A549 (cell line): ENCODE measurements around the gene EVI5L. TPM values are rescaled to one million over a fixed set of nuclear protein-coding genes. Genes with fewer than 3 reads are reported as not detected.

Experiments
- ATAC-seq, 2 experiments: fragments of 200-7000 bp in 1 of 2; fragments of >200 bp in 1 of 2; cut with Nextera tagmentation in 1 of 2; cut with Tn5 transposase in 1 of 2; 3 replicates each; pipeline versions ENCODE4 v1.8.0 to v1.9.1; 2018 to 2020; ENCODE audit warnings: mild to moderate bottlenecking in 1 of 2, moderate library complexity in 1 of 2
- CTCF ChIA-PET: fragments of 300-600 bp; sonication (Branson Sonifier 250); formaldehyde crosslinking; extraction: SDS; loops from one replicate; lab custom pipeline; 2021; ENCODE audit warnings: antibody characterized with exemption, inconsistent platforms; lab: Yijun Ruan, JAX
- POLR2A ChIA-PET: fragments of 350-600 bp; formaldehyde crosslinking; extraction: SDS; loops from one replicate; lab custom pipeline; 2021; ENCODE audit warnings: antibody characterized with exemption, inconsistent platforms; lab: Yijun Ruan, JAX
- DNase-seq, 2 experiments: peaks; one replicate each; pipeline versions ENCODE4 v3.0.0 to v3.0.0-alpha.2; 2011 to 2016; ENCODE audit warnings: low read depth in 1 of 2, low spot score in 1 of 2
- FAIRE-seq: peaks from 2 replicates; lab custom pipeline; 2011; peaks lifted over from hg19 to GRCh38; lab: Jason Lieb, UNC
- H3K27ac ChIP-seq, 2 experiments: fragments of >200 bp; sonication (Bioruptor Twin); formaldehyde crosslinking; 3 replicates each; pipeline ENCODE4 v1.5.1; 2016 to 2017
- H3K4me1 ChIP-seq: fragments of >200 bp; sonication (Bioruptor Twin); formaldehyde crosslinking; 3 replicates; pipeline ENCODE4 v1.6.1; 2016
- H3K4me2 ChIP-seq: fragments of >200 bp; sonication (Bioruptor Twin); formaldehyde crosslinking; 3 replicates; pipeline ENCODE4 v1.6.1; 2016
- H3K4me3 ChIP-seq: fragments of >200 bp; sonication (Bioruptor Twin); formaldehyde crosslinking; 3 replicates; pipeline ENCODE4 v1.5.1; 2016
- H3K9me3 ChIP-seq: fragments of >200 bp; sonication (Bioruptor Twin); formaldehyde crosslinking; 3 replicates; pipeline ENCODE4 v1.6.1; 2016
- CBX2 ChIP-seq: fragments of 200-600 bp; sonication (generic); IDR thresholded peaks from 2 replicates; pipeline ENCODE4 v1.6.1; 2016; ENCODE audit warnings: low read depth, mild to moderate bottlenecking, borderline replicate concordance
- CBX8 ChIP-seq: fragments of 200-600 bp; sonication (generic); IDR thresholded peaks from 2 replicates; pipeline ENCODE4 v1.6.1; 2016
- CHD4 ChIP-seq: fragments of 200-600 bp; sonication (generic); IDR thresholded peaks from 2 replicates; pipeline ENCODE4 v1.6.1; 2016; ENCODE audit warnings: antibody characterized with exemption, mild to moderate bottlenecking, borderline replicate concordance
- CTCF ChIP-seq: fragments of >200 bp; sonication (Bioruptor Twin); formaldehyde crosslinking; IDR thresholded peaks from 3 replicates; pipeline ENCODE4 v1.5.1; 2016
- E2F6 ChIP-seq: IDR thresholded peaks from 2 replicates; pipeline ENCODE4 v1.6.1; 2012; ENCODE audit warnings: low read depth, borderline replicate concordance
- EHF ChIP-seq: fragments of 250-450 bp; sonication (Bioruptor Pico); IDR thresholded peaks from 2 replicates; pipeline ENCODE4 v1.5.0; 2020; ENCODE audit warnings: mild to moderate bottlenecking
- ELK1 ChIP-seq: fragments of 150-350 bp; IDR thresholded peaks from 2 replicates; pipeline ENCODE4 v1.6.1; 2014; ENCODE audit warnings: low read depth, mild to moderate bottlenecking, low read length
- EP300 ChIP-seq, 2 experiments: fragments of >200 bp; sonication (Bioruptor Twin); formaldehyde crosslinking; IDR thresholded peaks; 2 replicates in 1 of 2; 3 replicates in 1 of 2; pipeline ENCODE4 v1.6.1; 2016 to 2017
- FOSL2 ChIP-seq, 2 experiments: fragments of 450-650 bp in 1 of 2; fragments of >200 bp in 1 of 2; sonication (Bioruptor Twin) in 1 of 2; formaldehyde crosslinking; IDR thresholded peaks; 2 replicates each; pipeline versions ENCODE4 v1.5.0 to v1.6.1; 2016 to 2020; ENCODE audit warnings: mild to moderate bottlenecking in 1 of 2, moderate library complexity in 1 of 2
- HEYL ChIP-seq: fragments of 250-450 bp; sonication (Bioruptor Pico); IDR thresholded peaks from 2 replicates; pipeline ENCODE4 v1.8.0; 2021; ENCODE audit warnings: mild to moderate bottlenecking, moderate library complexity
- JUN ChIP-seq, 2 experiments: fragments of >200 bp; sonication (Bioruptor Twin); formaldehyde crosslinking; IDR thresholded peaks; 2 replicates in 1 of 2; 3 replicates in 1 of 2; pipeline ENCODE4 v1.6.1; 2016 to 2017
- JUNB ChIP-seq: fragments of >200 bp; sonication (Bioruptor Twin); formaldehyde crosslinking; IDR thresholded peaks from 2 replicates; pipeline ENCODE4 v1.6.1; 2016
- KDM5A ChIP-seq: fragments of 200-600 bp; sonication (generic); IDR thresholded peaks from 2 replicates; pipeline ENCODE4 v1.6.1; 2016; ENCODE audit warnings: antibody characterized with exemption, mild to moderate bottlenecking
- MAFK ChIP-seq: fragments of 450-650 bp; IDR thresholded peaks from 2 replicates; pipeline ENCODE4 v1.6.1; 2014; ENCODE audit not compliant: partially characterized antibody
- MAZ ChIP-seq: fragments of 150-350 bp; IDR thresholded peaks from 2 replicates; pipeline ENCODE4 v1.6.1; 2014; ENCODE audit warnings: antibody characterized with exemption, low read depth, low read length, borderline replicate concordance
- MYC ChIP-seq: IDR thresholded peaks from 2 replicates; pipeline ENCODE4 v1.6.1; 2012; ENCODE audit warnings: mild to moderate bottlenecking, inconsistent platforms, low read length, improper control_type of control experiment, borderline replicate concordance
- NFE2L2 ChIP-seq: fragments of 150-350 bp; conservative IDR thresholded peaks from 2 replicates; pipeline ENCODE4 v1.6.1; 2014; ENCODE audit warnings: low read length
- NPAS2 ChIP-seq: fragments of 250-450 bp; sonication (Bioruptor Pico); IDR thresholded peaks from 2 replicates; pipeline ENCODE4 v1.8.0; 2022; ENCODE audit warnings: mild to moderate bottlenecking, moderate library complexity, borderline replicate concordance
- NR3C1 ChIP-seq: fragments of >200 bp; sonication (Bioruptor Twin); formaldehyde crosslinking; IDR thresholded peaks from 3 replicates; pipeline ENCODE4 v1.6.1; 2017
- PBX3 ChIP-seq: IDR thresholded peaks from 2 replicates; pipeline ENCODE4 v1.6.1; 2012
- POLR2A ChIP-seq: IDR thresholded peaks from 2 replicates; pipeline ENCODE4 v1.6.1; 2012; ENCODE audit warnings: mild to moderate bottlenecking, low read length
- POLR2AphosphoS2 ChIP-seq: conservative IDR thresholded peaks from 2 replicates; pipeline ENCODE4 v1.6.1; 2012; ENCODE audit warnings: low read length, improper control_type of control experiment, inconsistent platforms
- RAD21 ChIP-seq, 2 experiments: fragments of >200 bp in 1 of 2; sonication (Bioruptor Twin) in 1 of 2; formaldehyde crosslinking in 1 of 2; IDR thresholded peaks in 1 of 2; conservative IDR thresholded peaks in 1 of 2; 2 replicates in 1 of 2; 3 replicates in 1 of 2; pipeline ENCODE4 v1.6.1; 2012 to 2018; ENCODE audit warnings: inconsistent platforms in 1 of 2
- RARB ChIP-seq: fragments of 250-450 bp; sonication (Bioruptor Pico); IDR thresholded peaks from 2 replicates; pipeline ENCODE4 v1.8.0; 2021; ENCODE audit warnings: mild to moderate bottlenecking, moderate library complexity
- RFX5 ChIP-seq: fragments of 450-650 bp; IDR thresholded peaks from 2 replicates; pipeline ENCODE4 v1.7.1; 2014; ENCODE audit warnings: antibody characterized with exemption, mild to moderate bottlenecking, moderate library complexity
- TFCP2L1 ChIP-seq: fragments of 250-450 bp; sonication (Bioruptor Pico); IDR thresholded peaks from 2 replicates; pipeline ENCODE4 v1.5.0; 2021; ENCODE audit warnings: mild to moderate bottlenecking
- TP53 ChIP-seq: fragments of 250-450 bp; sonication (Bioruptor Pico); IDR thresholded peaks from 2 replicates; pipeline ENCODE4 v1.5.0; 2021; ENCODE audit warnings: mild to moderate bottlenecking, moderate library complexity
- ZNF302 ChIP-seq: fragments of 250-450 bp; sonication (Bioruptor Pico); IDR thresholded peaks from 2 replicates; pipeline ENCODE4 v1.9.0; 2021; ENCODE audit warnings: inconsistent platforms, mild to moderate bottlenecking, moderate library complexity
- ZSCAN20 ChIP-seq: fragments of 250-450 bp; sonication (Bioruptor Pico); IDR thresholded peaks from 2 replicates; pipeline ENCODE4 v1.8.0; 2022; ENCODE audit warnings: mild to moderate bottlenecking, moderate library complexity
- WGBS: methylation state at CpG from one replicate; pipeline ENCODE4 v1.1.6; 2017; ENCODE audit errors: missing lambda C conversion rate; 5-methylcytosine and 5-hydroxymethylcytosine counted together
- polyA plus RNA-seq, 4 experiments: library from polyadenylated mRNA; depleted of rRNA in 3 of 4; stranded (reverse); fragments of >200 nt; fragmentation: RNase III in 1 of 4; extraction: RNeasy Plus Mini Kit Qiagen cat#74134 plus additional on column Dnase treatment in 1 of 4; gene quantifications; 2 replicates in 3 of 4; 3 replicates in 1 of 4; pipeline ENCODE4 v1.2.3, GENCODE V29; 2011 to 2017

Gene EVI5L
- polyA plus RNA-seq, 2 of the 4 experiments (the other 2 are of a cell fraction), result 1.2 to 1.8 TPM

GRCh38 chr19:7856109-7856591, 26.1 kb downstream of the EVI5L start:
- FAIRE-seq, result no peak

GRCh38 chr19:7856679-7857663, 27.0 kb downstream of the EVI5L start:
- 86% methylated on average over 25 of the region's 38 CpGs for WGBS

More at GRCh38 chr19:7856109-7856591, 26.1 kb downstream of the EVI5L start:
- CTCF ChIA-PET, result interaction anchor here (1.8 to 5.2 kb wide), 2 partner anchors 13 kb away, joined by 6 to 25 read pairs; no protein-coding TSS in a partner anchor
- peaks cover 3% of the 10 kb centered on the region; the same call in 1 of the 3 replicates for H3K4me1 ChIP-seq
- TF ChIP-seq PBX3, result no peak
- TF ChIP-seq RFX5, result no peak
- no peak for TF ChIP-seq CBX2
- no peak for TF ChIP-seq E2F6
- TF ChIP-seq HEYL (CRISPR knock-in tag), result no peak
- TF ChIP-seq, all 56 proteins: peak for 0
- no peak overlapping the region for H3K27ac ChIP-seq
- H3K9me3 ChIP-seq, result no peaks in the 10 kb centered on the region
- no peak overlapping the region for H3K4me2 ChIP-seq
- no peak overlapping the region for H3K4me3 ChIP-seq
- ATAC-seq (no peak), DNase-seq (no peak)
- POLR2A ChIA-PET, result no interaction called here
- WGBS, result 72% methylated on average over 12 of the region's 16 CpGs

GRCh38 chr19:7857727-7858108, 27.7 kb downstream of the EVI5L start:
- DNase-seq, result no peak
- Histone ChIP-seq H3K9me3 (no peaks in the 10 kb centered on the region), H3K4me3 (no peak overlapping the region), H3K4me2 (no peak overlapping the region), H3K4me1 (peaks cover 7% of the 10 kb centered on the region; the same call in 1 of the 3 replicates), H3K27ac (no peak overlapping the region)
- ATAC-seq, result no peak
- ChIA-PET POLR2A (no interaction called here), CTCF (interaction anchor here (0.9 to 5.2 kb wide), 3 partner anchors 11 to 113 kb away, joined by 3 to 25 read pairs (median 3); no protein-coding TSS in a partner anchor)
- WGBS, result 86% methylated on average over 4 of the region's 8 CpGs
- FAIRE-seq, result no peak
- TF ChIP-seq EP300 (IDR thresholded peaks at IDR 0.05), result no peak
- TF ChIP-seq RARB (CRISPR knock-in tag), result no peak
- TF ChIP-seq JUNB, result no peak
- no peak for TF ChIP-seq NPAS2 (CRISPR knock-in tag)
- TF ChIP-seq EHF (CRISPR knock-in tag), result no peak
- no peak for TF ChIP-seq POLR2AphosphoS2
- TF ChIP-seq KDM5A, result no peak
- TF ChIP-seq ELK1, result no peak
- TF ChIP-seq TFCP2L1 (CRISPR knock-in tag), result no peak
- TF ChIP-seq FOSL2 (IDR thresholded peaks at IDR 0.05), result no peak
- TF ChIP-seq FOSL2 (CRISPR knock-in tag; IDR thresholded peaks at IDR 0.05), result no peak
- no peak for TF ChIP-seq MAZ
- no peak for TF ChIP-seq CTCF

More at GRCh38 chr19:7856679-7857663, 27.0 kb downstream of the EVI5L start:
- H3K27ac ChIP-seq, result no peak overlapping the region
- TF ChIP-seq FOSL2 (IDR thresholded peaks at IDR 0.05) (no peak), FOSL2 (CRISPR knock-in tag; IDR thresholded peaks at IDR 0.05) (no peak), NR3C1 (no peak), ZSCAN20 (CRISPR knock-in tag) (no peak), EHF (CRISPR knock-in tag) (no peak), ZNF302 (CRISPR knock-in tag) (no peak), POLR2A (no peak), NFE2L2 (no peak), RFX5 (no peak), CBX2 (no peak), KDM5A (no peak), NPAS2 (CRISPR knock-in tag) (no peak), EP300 (IDR thresholded peaks at IDR 0.05) (no peak), MYC (no peak), MAFK (no peak), RARB (CRISPR knock-in tag) (no peak), CBX8 (no peak), RAD21 (conservative IDR thresholded peaks at IDR 0.05 in 1 of 2, IDR thresholded peaks at IDR 0.05 in 1 of 2) (no peak), JUN (IDR thresholded peaks at IDR 0.05) (no peak), TP53 (CRISPR knock-in tag) (no peak), CHD4 (no peak)
- peaks cover 5% of the 10 kb centered on the region; the same call in 1 of the 3 replicates for H3K4me1 ChIP-seq
- H3K9me3 ChIP-seq, result no peaks in the 10 kb centered on the region
- POLR2A ChIA-PET, result no interaction called here
- CTCF ChIA-PET, result interaction anchor here (0.9 to 5.2 kb wide), 3 partner anchors 12 to 114 kb away, joined by 3 to 25 read pairs (median 3); no protein-coding TSS in a partner anchor
- H3K4me3 ChIP-seq, result no peak overlapping the region
- FAIRE-seq (no peak), DNase-seq (no peak), ATAC-seq (no peak)
- no peak overlapping the region for H3K4me2 ChIP-seq
